LHCN-M2 (cell line): Measurements from ENCODE around the gene PPM1F. TPM values are rescaled to one million over a fixed set of nuclear protein-coding genes. Genes with fewer than 3 reads are reported as not detected.
"Not testable (repeated sequence)": the region's sequence is repeated elsewhere in the genome, so short reads cannot be mapped to it uniquely, and the experiment has no call there.

ENCODE experiments used
- DNase-seq: peaks from one replicate; pipeline ENCODE4 v3.0.0-alpha.2; 2012; ENCODE audit warnings: low read depth
- total RNA-seq: library from RNA; depleted of rRNA; stranded (reverse); fragments of >200 nt; gene quantifications from 2 replicates; pipeline ENCODE4 v1.2.3, GENCODE V29; 2014; rRNA removed

PPM1F gene
- total RNA-seq, 1 experiment from 2014 or later: 184 TPM

- DNase-seq: no peak
Measured at GRCh38 chr22:21898354-21898896, 54.2 kb downstream of the PPM1F start.

DNA sequence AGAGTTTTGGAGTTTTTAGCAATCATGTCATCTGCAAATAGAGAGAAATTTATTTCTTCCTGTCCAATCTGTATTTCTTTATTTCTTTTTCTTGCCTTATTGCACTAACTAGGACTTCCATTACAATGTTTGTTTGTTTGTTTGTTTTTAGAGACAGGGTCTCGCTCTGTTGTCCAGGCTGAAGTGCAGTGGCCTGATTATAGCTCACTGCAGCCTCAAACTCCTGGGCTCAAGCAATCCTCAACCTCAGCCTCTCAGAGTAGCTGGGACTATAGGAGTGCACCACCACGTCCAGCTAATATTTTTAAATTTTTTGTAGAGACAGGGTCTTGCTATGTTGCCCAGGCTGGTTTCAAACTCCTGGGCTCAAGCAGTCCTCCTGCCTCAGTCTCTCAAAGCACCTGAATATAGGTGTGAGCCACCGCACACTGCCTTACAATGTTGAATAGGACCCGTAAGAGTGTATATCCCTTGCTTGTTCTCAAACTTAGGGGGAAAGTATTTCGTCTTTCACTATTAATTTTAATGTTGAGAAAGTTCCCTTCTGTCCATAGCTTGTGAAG, 55.6 kb downstream of the PPM1F start:
- DNase-seq: no peak

- DNase-seq: not testable (repeated sequence)
Measured at GRCh38 chr22:21896275-21896674, 56.4 kb downstream of the PPM1F start.

- DNase-seq: no peak
Measured at GRCh38 chr22:21894799-21895198, 57.8 kb downstream of the PPM1F start.

DNA sequence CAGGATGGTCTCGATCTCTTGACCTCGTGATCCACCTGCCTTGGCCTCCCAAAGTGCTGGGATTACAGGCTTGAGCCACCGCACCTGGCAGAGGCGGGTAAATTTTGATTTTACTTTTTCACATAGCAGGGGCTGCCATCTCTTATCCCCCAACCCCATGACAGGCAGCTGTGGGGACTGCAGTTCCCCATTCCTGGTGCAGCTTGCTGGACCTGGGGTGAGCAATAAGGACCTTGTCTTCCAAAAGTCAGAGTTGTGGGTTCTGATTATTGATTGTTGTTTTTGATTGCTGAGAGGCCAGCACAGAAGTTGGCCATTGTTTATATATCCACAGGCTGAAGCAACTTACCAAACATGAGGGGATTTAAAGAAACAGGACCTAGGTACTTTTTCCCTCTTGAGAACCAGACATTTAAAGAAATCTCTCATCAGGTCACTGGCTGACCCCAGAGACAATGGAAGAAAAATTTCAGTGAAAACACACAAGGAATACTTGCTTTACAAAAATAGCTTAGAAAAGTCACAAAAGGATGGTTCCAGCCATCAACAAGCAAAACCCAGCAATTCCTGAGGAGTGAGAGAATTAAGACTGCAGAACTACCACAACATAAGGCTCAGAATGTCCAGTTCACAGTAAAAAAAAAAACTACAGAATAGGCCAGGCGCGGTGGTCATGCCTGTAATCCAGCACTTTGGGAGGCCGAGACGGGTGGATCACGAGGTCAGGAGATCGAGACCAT, 63.2 kb downstream of the PPM1F start:
- DNase-seq: no peak

DNA sequence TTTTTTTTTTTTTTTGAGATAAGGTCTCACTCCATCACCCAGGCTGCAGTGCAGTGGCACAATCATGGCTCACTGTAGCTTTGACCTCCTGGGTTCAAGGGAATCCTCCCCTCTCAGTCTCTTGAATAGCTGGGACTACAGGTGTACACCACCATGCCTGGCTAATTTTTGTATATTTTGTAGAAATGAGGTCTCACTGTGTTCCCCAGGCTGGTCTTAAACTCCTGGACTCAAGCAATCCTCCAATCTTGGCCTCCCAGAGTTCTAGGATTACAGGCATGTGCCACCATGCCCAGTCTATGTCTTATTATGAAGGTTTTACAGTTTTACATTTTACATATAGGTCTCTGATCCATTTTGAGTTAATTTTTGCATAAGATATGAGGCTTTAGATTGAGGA, 64.8 kb downstream of the PPM1F start:
- no peak for DNase-seq

DNA sequence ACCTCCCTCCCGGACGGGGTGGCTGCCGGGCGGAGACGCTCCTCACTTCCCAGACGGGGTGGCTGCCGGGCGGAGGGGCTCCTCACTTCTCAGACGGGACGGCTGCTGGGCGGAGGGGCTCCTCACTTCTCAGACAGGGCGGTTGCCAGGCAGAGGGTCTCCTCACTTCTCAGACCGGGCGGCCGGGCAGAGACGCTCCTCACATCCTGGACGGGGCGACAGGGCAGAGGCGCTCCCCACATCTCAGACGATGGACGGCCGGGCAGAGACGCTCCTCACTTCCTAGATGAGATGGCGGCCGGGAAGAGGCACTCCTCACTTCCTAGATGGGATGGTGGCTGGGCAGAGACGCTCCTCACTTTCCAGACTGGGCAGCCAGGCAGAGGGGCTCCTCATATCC, 68.7 kb downstream of the PPM1F start:
- not testable (repeated sequence) for DNase-seq

GRCh38 chr22:21882754-21883333, 69.8 kb downstream of the PPM1F start:
- not testable (repeated sequence) for DNase-seq

DNA sequence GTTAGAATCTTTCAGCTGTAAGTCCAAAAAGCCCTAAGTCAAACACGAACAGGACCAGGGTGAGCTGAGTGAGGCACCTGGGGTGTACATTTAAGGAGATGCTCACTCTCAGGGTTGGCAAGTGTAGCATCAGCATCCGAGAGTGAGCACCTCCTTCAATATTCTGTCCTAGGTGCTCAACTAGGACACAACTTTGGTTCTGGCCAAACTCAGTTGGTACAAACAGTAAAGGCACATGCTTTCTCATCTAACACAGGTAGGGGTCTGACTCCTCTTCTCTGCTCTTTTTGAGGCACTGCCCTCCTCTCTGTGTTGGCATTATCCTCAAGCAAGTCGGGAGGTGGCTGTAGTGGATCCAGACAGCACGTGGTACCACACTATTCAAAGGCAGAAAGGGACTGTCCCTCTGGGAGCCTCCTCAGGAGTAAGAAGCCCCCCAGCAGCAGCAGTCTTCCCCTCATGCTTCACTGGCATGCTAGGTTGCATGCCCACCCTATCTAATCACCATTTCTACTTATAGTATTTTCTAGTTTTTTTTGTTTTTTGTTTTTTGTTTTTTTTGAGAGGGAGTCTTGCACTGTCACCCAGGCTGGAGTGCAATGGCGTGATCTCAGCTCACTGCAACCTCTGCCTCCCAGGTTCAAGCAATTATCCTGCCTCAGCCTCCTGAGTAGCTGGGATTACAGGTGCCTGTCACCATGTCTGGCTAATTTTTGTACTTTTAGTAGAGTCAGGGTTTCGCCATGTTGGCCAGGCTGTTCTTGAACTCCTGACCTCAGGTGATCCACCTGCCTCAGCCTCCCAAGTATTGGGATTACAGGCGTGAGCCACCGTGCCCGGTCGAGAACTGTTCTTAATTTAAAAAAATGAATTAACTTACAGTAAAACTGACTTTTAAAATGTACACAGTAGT, 70.6 kb downstream of the PPM1F start:
- DNase-seq: no peak

GRCh38 chr22:21876486-21877176, 76.0 kb downstream of the PPM1F start:
- no peak for DNase-seq

GRCh38 chr22:21874953-21875352, 77.7 kb downstream of the PPM1F start:
- DNase-seq: not testable (repeated sequence)

DNA sequence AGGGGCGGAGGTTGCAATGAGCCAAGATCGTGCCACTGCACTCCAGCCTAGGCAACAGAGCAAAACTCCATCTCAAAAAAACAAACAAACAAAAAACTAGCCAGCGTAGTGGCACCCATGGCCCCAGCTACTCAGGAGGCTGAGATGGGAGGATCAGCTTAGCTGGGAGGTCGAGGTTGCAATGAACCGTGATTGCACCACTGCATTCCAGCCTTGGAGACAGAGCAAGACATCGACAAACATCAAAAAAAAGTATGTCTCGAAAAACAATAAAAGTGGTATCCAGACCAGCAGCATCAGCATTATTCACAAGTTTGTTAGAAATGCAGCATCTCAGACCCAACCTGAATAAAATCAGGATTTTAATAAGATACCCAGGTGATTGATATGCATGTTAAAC, 79.0 kb downstream of the PPM1F start:
- DNase-seq: no peak

- DNase-seq: not testable (repeated sequence)
Measured at GRCh38 chr22:21872741-21873140, 79.9 kb downstream of the PPM1F start.

Other genes starting within 250 kb of the PPM1F start
- gene YPEL1, start 217.1 kb downstream of the PPM1F start, total RNA-seq: 0.38 and 0.80 TPM in 2 replicates
- 65.1 and 92.5 TPM in 2 replicates for gene MAPK1, start 85.2 kb downstream of the PPM1F start, total RNA-seq
- 25.2 and 27.4 TPM in 2 replicates for gene TOP3B, start 29.9 kb upstream of the PPM1F start, total RNA-seq